ENCODE measurements around the gene CPPED1.

Gene CPPED1

GRCh38 chr16:12655537-12655936, 148.2 kb downstream of the CPPED1 start:
- no peaks in the 10 kb centered on the region for H3K4me1 ChIP-seq (ENCODE audit: control insufficient read depth, insufficient read depth, low read length)
- H3K9me3 ChIP-seq (ENCODE audit: control insufficient read depth, insufficient read depth, low read length), result no peaks in the 10 kb centered on the region
- no peaks in the 10 kb centered on the region for H3K27me3 ChIP-seq (ENCODE audit: control insufficient read depth, insufficient read depth, low read length)
- no peaks in the 10 kb centered on the region for H3K36me3 ChIP-seq (ENCODE audit: control insufficient read depth, insufficient read depth, low read length)
- H3K9ac ChIP-seq (ENCODE audit: low read depth, low read length), result no peak overlapping the region
- H3K4me3 ChIP-seq (ENCODE audit: low read depth, low read length), result no peak overlapping the region

DNA sequence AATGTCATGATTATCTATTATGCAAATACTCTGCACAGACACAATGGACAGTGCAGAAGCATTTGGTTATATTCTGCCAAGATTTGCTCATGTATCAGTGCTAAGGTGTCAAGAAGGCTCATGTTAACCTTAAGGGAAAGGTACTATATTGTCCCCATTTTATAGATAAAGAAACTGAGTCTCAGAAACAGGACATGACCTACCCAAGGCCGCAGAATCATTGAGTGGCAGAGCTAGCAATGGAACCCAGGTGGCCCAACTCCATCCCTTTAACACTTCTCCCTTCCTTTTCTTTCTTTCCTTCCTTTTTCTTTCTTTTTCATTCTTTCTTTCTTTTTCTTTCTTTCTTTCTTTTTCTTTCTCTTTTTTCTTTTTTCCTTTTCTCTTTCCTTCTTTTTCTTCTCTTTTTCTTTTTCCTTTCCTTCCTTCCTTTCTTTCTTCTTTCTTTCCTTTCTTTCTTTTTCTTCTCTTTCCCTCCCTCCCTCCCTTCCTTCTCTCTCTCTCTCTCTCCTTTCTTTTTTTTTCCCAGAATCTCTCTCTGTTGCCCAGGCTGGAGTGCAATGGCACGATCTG, 149.8 kb downstream of the CPPED1 start:
- H3K4me1 ChIP-seq (ENCODE audit: control insufficient read depth, insufficient read depth, low read length), result no peaks in the 10 kb centered on the region
- H3K9ac ChIP-seq (ENCODE audit: low read depth, low read length), result no peak overlapping the region
- no peaks in the 10 kb centered on the region for H3K9me3 ChIP-seq (ENCODE audit: control insufficient read depth, insufficient read depth, low read length)
- H3K36me3 ChIP-seq (ENCODE audit: control insufficient read depth, insufficient read depth, low read length), result no peaks in the 10 kb centered on the region
- no peak overlapping the region for H3K4me3 ChIP-seq (ENCODE audit: low read depth, low read length)
- H3K27me3 ChIP-seq (ENCODE audit: control insufficient read depth, insufficient read depth, low read length), result no peaks in the 10 kb centered on the region

DNA sequence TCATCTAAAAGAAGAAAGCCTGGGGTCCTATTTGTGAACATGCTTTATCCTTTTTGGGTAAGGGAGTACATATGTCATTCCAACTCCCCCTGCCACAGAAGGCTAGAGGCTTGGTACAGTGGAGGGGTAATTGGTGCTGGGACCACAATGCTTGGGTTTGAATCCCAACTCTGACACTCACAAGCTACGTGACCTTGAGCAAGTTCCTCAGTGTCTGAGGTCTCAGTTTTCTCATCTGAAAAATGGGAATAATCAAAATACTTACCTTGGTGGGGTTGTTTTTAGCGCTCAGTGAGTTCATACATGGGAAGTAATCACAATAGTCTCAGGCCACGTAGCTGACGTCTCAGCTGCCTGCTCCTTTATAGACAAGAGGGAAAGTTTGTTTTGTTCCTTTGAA, 150.8 kb downstream of the CPPED1 start:
- no peaks in the 10 kb centered on the region for H3K27me3 ChIP-seq (ENCODE audit: control insufficient read depth, insufficient read depth, low read length)
- H3K36me3 ChIP-seq (ENCODE audit: control insufficient read depth, insufficient read depth, low read length), result no peaks in the 10 kb centered on the region
- no peaks in the 10 kb centered on the region for H3K9me3 ChIP-seq (ENCODE audit: control insufficient read depth, insufficient read depth, low read length)
- H3K4me1 ChIP-seq (ENCODE audit: control insufficient read depth, insufficient read depth, low read length), result no peaks in the 10 kb centered on the region
- H3K4me3 ChIP-seq (ENCODE audit: low read depth, low read length), result no peak overlapping the region
- no peak overlapping the region for H3K9ac ChIP-seq (ENCODE audit: low read depth, low read length)

- Histone ChIP-seq H3K27me3 (ENCODE audit: control insufficient read depth, insufficient read depth, low read length) (no peaks in the 10 kb centered on the region), H3K4me1 (ENCODE audit: control insufficient read depth, insufficient read depth, low read length) (no peaks in the 10 kb centered on the region), H3K9ac (ENCODE audit: low read depth, low read length) (no peak overlapping the region), H3K9me3 (ENCODE audit: control insufficient read depth, insufficient read depth, low read length) (no peaks in the 10 kb centered on the region), H3K4me3 (ENCODE audit: low read depth, low read length) (no peak overlapping the region), H3K36me3 (ENCODE audit: control insufficient read depth, insufficient read depth, low read length) (no peaks in the 10 kb centered on the region)
Measured at GRCh38 chr16:12651765-12652512, 151.7 kb downstream of the CPPED1 start.

GRCh38 chr16:12649356-12649755, 154.3 kb downstream of the CPPED1 start:
- Histone ChIP-seq H3K4me1 (ENCODE audit: control insufficient read depth, insufficient read depth, low read length) (no peaks in the 10 kb centered on the region), H3K9ac (ENCODE audit: low read depth, low read length) (no peak overlapping the region), H3K9me3 (ENCODE audit: control insufficient read depth, insufficient read depth, low read length) (no peaks in the 10 kb centered on the region), H3K27me3 (ENCODE audit: control insufficient read depth, insufficient read depth, low read length) (no peaks in the 10 kb centered on the region), H3K36me3 (ENCODE audit: control insufficient read depth, insufficient read depth, low read length) (no peaks in the 10 kb centered on the region), H3K4me3 (ENCODE audit: low read depth, low read length) (no peak overlapping the region)

DNA sequence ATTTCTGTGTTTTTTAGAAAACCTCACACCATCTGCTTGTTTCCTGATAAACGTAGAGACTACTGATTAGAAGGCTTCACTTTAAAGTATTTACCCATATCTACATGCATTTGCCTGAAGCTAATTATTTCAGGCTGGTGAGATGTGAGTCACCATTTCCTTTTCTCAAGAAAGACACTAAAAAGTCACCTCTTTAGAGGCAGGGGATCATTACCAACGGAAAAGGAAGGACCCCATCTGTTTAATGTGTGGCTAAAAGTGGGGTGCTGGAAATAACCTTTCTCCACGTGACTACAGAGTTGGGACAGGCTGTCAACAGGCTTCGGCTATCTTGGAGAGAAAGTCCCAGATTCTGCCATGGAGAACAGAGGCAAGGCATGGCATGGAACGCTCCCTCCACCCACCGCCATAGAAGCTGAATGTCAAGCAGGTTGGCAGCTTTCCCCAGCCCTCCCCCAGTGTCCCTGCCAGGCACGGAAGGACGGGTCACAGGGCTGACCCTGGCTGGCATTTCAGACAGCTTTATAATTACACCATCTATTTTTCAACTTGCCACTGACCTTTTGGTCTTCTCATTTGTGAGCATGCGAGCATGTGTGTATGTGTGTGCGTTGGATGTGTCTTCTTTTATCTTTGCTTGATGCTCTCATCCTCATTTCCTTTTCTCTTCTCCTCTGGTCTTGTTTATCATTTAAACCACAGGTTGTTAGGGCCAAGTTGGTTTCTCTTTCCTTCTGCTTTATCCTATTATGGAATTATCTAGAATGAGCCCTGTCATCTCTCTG, 157.0 kb downstream of the CPPED1 start:
- Histone ChIP-seq H3K36me3 (ENCODE audit: control insufficient read depth, insufficient read depth, low read length) (no peaks in the 10 kb centered on the region), H3K9me3 (ENCODE audit: control insufficient read depth, insufficient read depth, low read length) (no peaks in the 10 kb centered on the region), H3K27me3 (ENCODE audit: control insufficient read depth, insufficient read depth, low read length) (no peaks in the 10 kb centered on the region), H3K4me3 (ENCODE audit: low read depth, low read length) (no peak overlapping the region), H3K4me1 (ENCODE audit: control insufficient read depth, insufficient read depth, low read length) (no peaks in the 10 kb centered on the region), H3K9ac (ENCODE audit: low read depth, low read length) (no peak overlapping the region)

- Histone ChIP-seq H3K4me3 (ENCODE audit: low read depth, low read length) (no peak overlapping the region), H3K4me1 (ENCODE audit: control insufficient read depth, insufficient read depth, low read length) (no peaks in the 10 kb centered on the region), H3K9me3 (ENCODE audit: control insufficient read depth, insufficient read depth, low read length) (no peaks in the 10 kb centered on the region), H3K27me3 (ENCODE audit: control insufficient read depth, insufficient read depth, low read length) (no peaks in the 10 kb centered on the region), H3K36me3 (ENCODE audit: control insufficient read depth, insufficient read depth, low read length) (no peaks in the 10 kb centered on the region), H3K9ac (ENCODE audit: low read depth, low read length) (no peak overlapping the region)
Measured at GRCh38 chr16:12646098-12646489, 157.6 kb downstream of the CPPED1 start.

DNA sequence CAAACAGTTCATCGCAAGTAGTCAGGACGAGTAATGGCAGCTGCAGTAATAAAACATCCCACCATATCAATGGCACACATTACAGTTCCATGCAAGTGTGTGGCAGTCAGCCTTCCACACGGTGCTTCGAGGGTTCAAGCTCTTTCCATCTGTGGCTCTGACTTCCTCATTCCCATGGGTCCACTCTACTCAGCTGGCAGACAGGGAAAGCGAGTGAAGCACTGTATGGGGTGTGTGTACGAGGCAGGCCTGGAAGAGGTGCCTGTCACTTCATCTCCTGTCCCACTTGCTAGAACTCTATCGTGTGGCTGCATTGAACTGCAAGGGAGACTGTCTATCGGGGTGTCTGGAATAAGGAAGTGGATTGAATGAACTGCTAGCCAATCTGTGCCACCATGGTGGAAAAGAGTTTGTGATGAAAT, 160.6 kb downstream of the CPPED1 start:
- Histone ChIP-seq H3K4me1 (ENCODE audit: control insufficient read depth, insufficient read depth, low read length) (no peaks in the 10 kb centered on the region), H3K9me3 (ENCODE audit: control insufficient read depth, insufficient read depth, low read length) (no peaks in the 10 kb centered on the region), H3K36me3 (ENCODE audit: control insufficient read depth, insufficient read depth, low read length) (no peaks in the 10 kb centered on the region), H3K27me3 (ENCODE audit: control insufficient read depth, insufficient read depth, low read length) (no peaks in the 10 kb centered on the region), H3K9ac (ENCODE audit: low read depth, low read length) (no peak overlapping the region), H3K4me3 (ENCODE audit: low read depth, low read length) (no peak overlapping the region)

GRCh38 chr16:12639044-12639443, 164.6 kb downstream of the CPPED1 start:
- no peak overlapping the region for H3K4me3 ChIP-seq (ENCODE audit: low read depth, low read length)
- H3K27me3 ChIP-seq (ENCODE audit: control insufficient read depth, insufficient read depth, low read length), result no peaks in the 10 kb centered on the region
- no peaks in the 10 kb centered on the region for H3K4me1 ChIP-seq (ENCODE audit: control insufficient read depth, insufficient read depth, low read length)
- H3K9ac ChIP-seq (ENCODE audit: low read depth, low read length), result no peak overlapping the region
- H3K9me3 ChIP-seq (ENCODE audit: control insufficient read depth, insufficient read depth, low read length), result no peaks in the 10 kb centered on the region
- H3K36me3 ChIP-seq (ENCODE audit: control insufficient read depth, insufficient read depth, low read length), result no peaks in the 10 kb centered on the region

DNA sequence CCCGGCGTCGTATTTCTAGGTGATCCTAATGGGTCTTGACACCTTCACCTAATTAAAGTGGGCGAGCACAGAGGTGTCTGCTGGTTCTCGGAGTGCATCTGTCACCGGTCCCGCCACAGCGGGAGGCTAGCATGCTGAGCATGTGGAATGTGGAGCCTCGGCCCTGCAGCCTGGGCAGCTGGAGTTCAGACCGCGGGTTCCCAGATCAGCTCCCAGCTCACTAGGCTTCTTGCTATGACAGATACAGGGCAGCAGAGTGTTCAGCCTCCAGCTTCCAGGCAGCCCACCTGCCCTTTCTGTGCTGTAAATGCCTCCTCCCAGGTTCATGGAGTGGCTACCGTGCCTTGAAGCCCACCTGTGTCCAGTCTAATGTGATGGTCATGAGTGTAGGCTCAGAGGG, 166.7 kb downstream of the CPPED1 start:
- no peak overlapping the region for H3K4me3 ChIP-seq (ENCODE audit: low read depth, low read length)
- no peak overlapping the region for H3K9ac ChIP-seq (ENCODE audit: low read depth, low read length)
- H3K9me3 ChIP-seq (ENCODE audit: control insufficient read depth, insufficient read depth, low read length), result no peaks in the 10 kb centered on the region
- H3K27me3 ChIP-seq (ENCODE audit: control insufficient read depth, insufficient read depth, low read length), result no peaks in the 10 kb centered on the region
- H3K4me1 ChIP-seq (ENCODE audit: control insufficient read depth, insufficient read depth, low read length), result no peaks in the 10 kb centered on the region
- H3K36me3 ChIP-seq (ENCODE audit: control insufficient read depth, insufficient read depth, low read length), result no peaks in the 10 kb centered on the region

- Histone ChIP-seq H3K4me1 (ENCODE audit: control insufficient read depth, insufficient read depth, low read length) (no peaks in the 10 kb centered on the region), H3K9ac (ENCODE audit: low read depth, low read length) (no peak overlapping the region), H3K27me3 (ENCODE audit: control insufficient read depth, insufficient read depth, low read length) (no peaks in the 10 kb centered on the region), H3K4me3 (ENCODE audit: low read depth, low read length) (no peak overlapping the region), H3K9me3 (ENCODE audit: control insufficient read depth, insufficient read depth, low read length) (no peaks in the 10 kb centered on the region), H3K36me3 (ENCODE audit: control insufficient read depth, insufficient read depth, low read length) (no peaks in the 10 kb centered on the region)
Measured at GRCh38 chr16:12629271-12629670, 174.4 kb downstream of the CPPED1 start.

DNA sequence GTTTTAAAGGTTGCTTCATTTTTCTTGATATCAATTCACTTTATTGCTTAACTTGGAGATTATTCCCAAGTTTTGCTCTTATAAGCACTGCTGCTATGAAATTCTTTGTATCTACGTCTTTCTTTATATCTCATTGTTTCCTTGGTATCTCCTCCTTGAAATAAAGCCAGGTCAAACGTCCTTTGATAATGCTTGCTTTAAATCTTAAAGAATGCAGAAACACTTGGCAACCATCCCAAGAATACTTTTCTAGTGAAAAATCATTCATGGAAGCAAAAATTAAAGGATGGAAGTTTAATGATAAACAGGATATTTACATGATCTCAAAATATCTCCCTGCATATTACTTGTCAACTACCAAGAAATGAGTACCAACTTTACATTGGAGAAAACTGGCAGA, 175.2 kb downstream of the CPPED1 start:
- no peaks in the 10 kb centered on the region for H3K4me1 ChIP-seq (ENCODE audit: control insufficient read depth, insufficient read depth, low read length)
- no peaks in the 10 kb centered on the region for H3K36me3 ChIP-seq (ENCODE audit: control insufficient read depth, insufficient read depth, low read length)
- no peak overlapping the region for H3K9ac ChIP-seq (ENCODE audit: low read depth, low read length)
- no peaks in the 10 kb centered on the region for H3K27me3 ChIP-seq (ENCODE audit: control insufficient read depth, insufficient read depth, low read length)
- no peak overlapping the region for H3K4me3 ChIP-seq (ENCODE audit: low read depth, low read length)
- H3K9me3 ChIP-seq (ENCODE audit: control insufficient read depth, insufficient read depth, low read length), result no peaks in the 10 kb centered on the region

Measured in iPS-15b (cell line).